ENCODE data around the gene GOLGA3.

DNA sequence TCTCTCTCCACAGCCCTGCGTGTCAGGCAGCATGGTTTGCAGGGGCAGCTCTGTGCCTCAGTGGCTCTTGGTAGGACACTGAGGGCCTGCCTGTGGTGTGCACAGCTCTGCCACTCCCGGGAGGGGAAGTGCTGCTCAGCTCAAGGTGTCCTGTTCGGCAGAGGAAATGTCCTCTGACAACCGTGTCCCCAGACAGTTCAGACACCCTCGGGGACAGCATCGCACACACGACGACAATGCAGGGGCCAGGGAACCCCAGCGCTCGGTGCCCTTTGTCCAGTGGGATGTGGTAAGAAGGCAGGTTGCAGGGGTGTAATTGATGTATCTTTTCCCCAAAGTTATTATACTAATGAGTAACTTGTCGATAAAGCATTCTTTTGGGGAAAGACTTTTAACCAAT, 81.3 kb downstream of the GOLGA3 start:
- TF ChIP-seq POLR2A (IDR thresholded peaks at IDR 0.05; ENCODE audit: low read length): no peak
- TF ChIP-seq GATA1 (IDR thresholded peaks at IDR 0.05; ENCODE audit: low read depth, low read length): no peak
